Natural killer cell (primary cell): Measurements from ENCODE around the gene FBXO10. TPM values are rescaled to one million over a fixed set of nuclear protein-coding genes. Genes with fewer than 3 reads are reported as not detected.

Experiments used
- ATAC-seq, 3 donors: fragments of 150-1000 bp in 2 of 3; fragments of 200-7000 bp in 1 of 3; cut with Tn5 transposase; 1 replicate in 1 of 3; 2 replicates in 2 of 3; pipeline ENCODE4 v1.10.0; 2021; ENCODE audit warnings: mild to moderate bottlenecking in 2 of 3, moderate library complexity in 2 of 3
- DNase-seq, 2 donors: peaks; one replicate each; pipeline versions ENCODE4 v3.0.0 to v3.0.0-alpha.2; 2013 to 2021; ENCODE audit warnings: mixed read lengths in 1 of 2
- H3K27ac ChIP-seq: one replicate; pipeline ENCODE4 v1.5.1; 2013; ENCODE audit warnings: mild to moderate bottlenecking, low read length
- H3K27me3 ChIP-seq: one replicate; pipeline ENCODE4 v1.6.1; 2013; ENCODE audit warnings: low read length; ENCODE audit not compliant: control insufficient read depth, insufficient read depth
- H3K36me3 ChIP-seq: one replicate; pipeline ENCODE4 v1.6.1; 2013; ENCODE audit warnings: low read length; ENCODE audit not compliant: control insufficient read depth, insufficient read depth
- H3K4me1 ChIP-seq: one replicate; pipeline ENCODE4 v1.6.1; 2013; ENCODE audit warnings: low read length; ENCODE audit not compliant: control insufficient read depth, insufficient read depth
- H3K4me3 ChIP-seq: one replicate; pipeline ENCODE4 v1.5.1; 2013; ENCODE audit warnings: low read length
- H3K9me3 ChIP-seq: one replicate; pipeline ENCODE4 v1.6.1; 2013; ENCODE audit warnings: low read length; ENCODE audit not compliant: control insufficient read depth, insufficient read depth
- H3K27ac Mint-ChIP-seq, 2 donors: one replicate each; pipeline ENCODE4 v1.8.0; 2022; ENCODE audit warnings: mild to moderate bottlenecking in 2 of 2, mixed read lengths in 2 of 2, moderate library complexity in 1 of 2
- H3K27me3 Mint-ChIP-seq, 2 donors: one replicate each; pipeline ENCODE4 v1.8.0; 2022; ENCODE audit warnings: low read depth in 2 of 2, mixed read lengths in 2 of 2
- H3K36me3 Mint-ChIP-seq: one replicate; pipeline ENCODE4 v1.8.0; 2022; ENCODE audit warnings: mixed read lengths
- H3K4me1 Mint-ChIP-seq, 2 donors: one replicate each; pipeline ENCODE4 v1.8.0; 2022; ENCODE audit warnings: mixed read lengths in 2 of 2
- H3K4me3 Mint-ChIP-seq: one replicate; pipeline ENCODE4 v1.8.0; 2022; ENCODE audit warnings: mild to moderate bottlenecking, moderate library complexity, mixed read lengths
- H3K9me3 Mint-ChIP-seq, 2 donors: one replicate each; pipeline ENCODE4 v1.8.0; 2022; ENCODE audit warnings: mixed read lengths in 2 of 2
- WGBS: methylation state at CpG from one replicate; pipeline ENCODE4 v1.1.7; 2013; ENCODE audit warnings: missing lambda C conversion rate; ENCODE audit not compliant: insufficient coverage; 5-methylcytosine and 5-hydroxymethylcytosine counted together
- intact Hi-C: fragments of 100-400 bp; cut with micrococcal nuclease; formaldehyde crosslinking; loops from one replicate; pipeline ENCODE4 v1.14.2; 2022
- total RNA-seq, 4 donors: library from RNA; stranded (reverse); fragments of 120-200 nt in 1 of 4; gene quantifications; one replicate each; pipeline versions ENCODE4 v1.2.3 to v1.2.4, GENCODE V29; 2013 to 2022
- TF ChIP-seq, protein P1 (sequence below): fragments of 200-600 bp; IDR thresholded peaks from one replicate; pipeline ENCODE4 v1.8.0; 2022; ENCODE audit warnings: antibody characterized with exemption

FBXO10 gene
- total RNA-seq, 3 donors from 2014 or later (not counting 1 experiment from before 2014, with no cell fraction given) = 1.7 to 2.2 (median 2.1) TPM

- H3K36me3 Mint-ChIP-seq = no peaks in the 10 kb centered on the region
Observed at GRCh38 chr9:37566716-37567115, 9.5 kb downstream of the FBXO10 start.

GRCh38 chr9:37565661-37566618 is 10.2 kb downstream of the FBXO10 start:
- H3K27me3 ChIP-seq = no peaks in the 10 kb centered on the region
- 85% methylated on average over 5 of the region's 7 CpGs for WGBS
- H3K9me3 ChIP-seq = peaks cover 12% of the 10 kb centered on the region
- H3K4me3 ChIP-seq = no peak overlapping the region
- no peaks in the 10 kb centered on the region for H3K4me1 ChIP-seq
- no peak overlapping the region for H3K4me3 Mint-ChIP-seq
- H3K27ac Mint-ChIP-seq = no peak overlapping the region
- no peak for ATAC-seq
- H3K27me3 Mint-ChIP-seq = no peaks in the 10 kb centered on the region
- DNase-seq = no peak
- intact Hi-C loops = no loop called here
- H3K9me3 Mint-ChIP-seq = no peaks in the 10 kb centered on the region
- H3K27ac ChIP-seq = peak overlapping the region; percentile 34
- H3K36me3 Mint-ChIP-seq = no peaks in the 10 kb centered on the region
- H3K4me1 Mint-ChIP-seq = peaks cover 4 to 10% of the 10 kb centered on the region in 2 donors
- no peaks in the 10 kb centered on the region for H3K36me3 ChIP-seq
- TF ChIP-seq, protein P1, sequence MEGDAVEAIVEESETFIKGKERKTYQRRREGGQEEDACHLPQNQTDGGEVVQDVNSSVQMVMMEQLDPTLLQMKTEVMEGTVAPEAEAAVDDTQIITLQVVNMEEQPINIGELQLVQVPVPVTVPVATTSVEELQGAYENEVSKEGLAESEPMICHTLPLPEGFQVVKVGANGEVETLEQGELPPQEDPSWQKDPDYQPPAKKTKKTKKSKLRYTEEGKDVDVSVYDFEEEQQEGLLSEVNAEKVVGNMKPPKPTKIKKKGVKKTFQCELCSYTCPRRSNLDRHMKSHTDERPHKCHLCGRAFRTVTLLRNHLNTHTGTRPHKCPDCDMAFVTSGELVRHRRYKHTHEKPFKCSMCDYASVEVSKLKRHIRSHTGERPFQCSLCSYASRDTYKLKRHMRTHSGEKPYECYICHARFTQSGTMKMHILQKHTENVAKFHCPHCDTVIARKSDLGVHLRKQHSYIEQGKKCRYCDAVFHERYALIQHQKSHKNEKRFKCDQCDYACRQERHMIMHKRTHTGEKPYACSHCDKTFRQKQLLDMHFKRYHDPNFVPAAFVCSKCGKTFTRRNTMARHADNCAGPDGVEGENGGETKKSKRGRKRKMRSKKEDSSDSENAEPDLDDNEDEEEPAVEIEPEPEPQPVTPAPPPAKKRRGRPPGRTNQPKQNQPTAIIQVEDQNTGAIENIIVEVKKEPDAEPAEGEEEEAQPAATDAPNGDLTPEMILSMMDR = no peak

More at GRCh38 chr9:37566716-37567115, 9.5 kb downstream of the FBXO10 start:
- no peak for ATAC-seq
- Mint-ChIP-seq H3K4me3 (no peak overlapping the region), H3K27ac (no peak overlapping the region), H3K27me3 (no peaks in the 10 kb centered on the region), H3K4me1 (peaks cover 4 to 10% of the 10 kb centered on the region in 2 donors), H3K9me3 (no peaks in the 10 kb centered on the region)
- WGBS = 79% methylated on average over 3 of the region's 3 CpGs
- intact Hi-C loops = no loop called here
- TF ChIP-seq, protein P1 = no peak
- peaks cover 12% of the 10 kb centered on the region for H3K9me3 ChIP-seq
- no peaks in the 10 kb centered on the region for H3K36me3 ChIP-seq
- H3K4me3 ChIP-seq = no peak overlapping the region
- H3K27me3 ChIP-seq = no peaks in the 10 kb centered on the region
- no peak for DNase-seq
- no peaks in the 10 kb centered on the region for H3K4me1 ChIP-seq
- no peak overlapping the region for H3K27ac ChIP-seq

- TF ChIP-seq, protein P1 = no peak
- H3K4me3 ChIP-seq = no peak overlapping the region
- Mint-ChIP-seq H3K36me3 (no peaks in the 10 kb centered on the region), H3K9me3 (no peaks in the 10 kb centered on the region), H3K27ac (no peak overlapping the region), H3K27me3 (no peaks in the 10 kb centered on the region), H3K4me1 (peaks cover 4 to 10% of the 10 kb centered on the region in 2 donors), H3K4me3 (no peak overlapping the region)
- no peaks in the 10 kb centered on the region for H3K4me1 ChIP-seq
- 81% methylated on average over 3 of the region's 4 CpGs for WGBS
- H3K36me3 ChIP-seq = no peaks in the 10 kb centered on the region
- no peak overlapping the region for H3K27ac ChIP-seq
- ATAC-seq (no peak), DNase-seq (no peak)
- H3K9me3 ChIP-seq = peaks cover 12% of the 10 kb centered on the region
- intact Hi-C loops = no loop called here
- H3K27me3 ChIP-seq = no peaks in the 10 kb centered on the region
Observed at GRCh38 chr9:37564916-37565315, 11.3 kb downstream of the FBXO10 start.
